ENCODE results near the gene ANKFN1.
"Not testable (repeated sequence)": the region's sequence is repeated elsewhere in the genome, so short reads cannot be mapped to it uniquely, and the experiment has no call there.

DNA sequence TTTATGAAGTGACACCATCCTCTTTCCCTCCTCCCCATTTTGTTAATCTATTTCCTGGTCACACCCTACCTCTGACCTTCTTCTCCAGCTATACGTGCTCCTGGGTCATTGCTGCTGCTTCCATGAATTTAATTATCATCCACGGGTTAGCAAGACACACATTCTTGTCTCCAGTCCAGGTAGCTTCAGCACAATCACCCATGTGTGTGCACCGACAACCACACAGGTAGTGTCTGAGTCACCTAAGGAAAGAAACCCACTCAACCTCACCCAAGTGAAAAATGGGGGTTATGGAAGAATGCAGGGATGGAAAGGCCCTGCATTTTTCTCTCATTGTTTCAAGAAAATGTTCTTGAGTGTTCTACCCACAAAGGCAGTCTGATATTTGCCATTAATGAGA lies 135.5 kb downstream of the ANKFN1 start:
- TF ChIP-seq, protein P1, sequence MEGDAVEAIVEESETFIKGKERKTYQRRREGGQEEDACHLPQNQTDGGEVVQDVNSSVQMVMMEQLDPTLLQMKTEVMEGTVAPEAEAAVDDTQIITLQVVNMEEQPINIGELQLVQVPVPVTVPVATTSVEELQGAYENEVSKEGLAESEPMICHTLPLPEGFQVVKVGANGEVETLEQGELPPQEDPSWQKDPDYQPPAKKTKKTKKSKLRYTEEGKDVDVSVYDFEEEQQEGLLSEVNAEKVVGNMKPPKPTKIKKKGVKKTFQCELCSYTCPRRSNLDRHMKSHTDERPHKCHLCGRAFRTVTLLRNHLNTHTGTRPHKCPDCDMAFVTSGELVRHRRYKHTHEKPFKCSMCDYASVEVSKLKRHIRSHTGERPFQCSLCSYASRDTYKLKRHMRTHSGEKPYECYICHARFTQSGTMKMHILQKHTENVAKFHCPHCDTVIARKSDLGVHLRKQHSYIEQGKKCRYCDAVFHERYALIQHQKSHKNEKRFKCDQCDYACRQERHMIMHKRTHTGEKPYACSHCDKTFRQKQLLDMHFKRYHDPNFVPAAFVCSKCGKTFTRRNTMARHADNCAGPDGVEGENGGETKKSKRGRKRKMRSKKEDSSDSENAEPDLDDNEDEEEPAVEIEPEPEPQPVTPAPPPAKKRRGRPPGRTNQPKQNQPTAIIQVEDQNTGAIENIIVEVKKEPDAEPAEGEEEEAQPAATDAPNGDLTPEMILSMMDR (IDR thresholded peaks at IDR 0.05; ENCODE audit: low read length) = not testable (repeated sequence)
- TF ChIP-seq EZH2 (optimal IDR thresholded peaks at IDR 0.05; ENCODE audit: low read depth, low read length) = not testable (repeated sequence)

Measured in MM.1S (cell line).